Measurements from ENCODE around the gene CHN2. TPM values are rescaled to one million over a fixed set of nuclear protein-coding genes. Genes with fewer than 3 reads are reported as not detected.

CHN2 gene
- total RNA-seq, 1 experiment from 2014 or later = not detected

DNA sequence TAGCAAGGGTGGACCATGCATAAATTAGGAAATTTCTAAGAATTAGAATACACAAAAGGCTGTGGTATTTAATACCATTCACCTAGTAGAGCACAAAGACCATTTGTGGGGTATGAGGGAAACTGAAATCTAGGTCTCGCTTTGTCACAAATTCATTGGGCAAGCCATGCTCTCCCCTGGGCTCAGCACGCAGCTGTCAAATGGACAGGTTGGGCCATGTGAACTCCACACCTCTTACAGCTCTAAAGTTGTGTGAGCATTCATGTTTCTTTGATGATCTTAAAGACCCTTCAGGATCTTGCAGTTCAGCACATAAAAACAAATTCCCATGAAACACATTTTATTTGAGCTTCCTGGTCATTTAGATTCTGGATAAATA, 121.3 kb downstream of the CHN2 start:
- intact Hi-C loops (cut with micrococcal nuclease; ENCODE audit: unreplicated experiment) = no loop called here
- BruUV-seq (replicated peaks) = no TSS peak
- Histone ChIP-seq H3K9me3 (ENCODE audit: insufficient read depth, low read depth) (no peaks in the 10 kb centered on the region), H3K27me3 (ENCODE audit: insufficient read depth, low read depth) (0 out of 2 replicates have a peak, but pooled peaks cover 14% of the 10 kb centered on the region), H3K4me3 (no peak overlapping the region), H3K79me2 (ENCODE audit: low read depth) (no peaks in the 10 kb centered on the region), H3K27ac (no peak overlapping the region), H4K20me1 (ENCODE audit: insufficient read depth) (no peaks in the 10 kb centered on the region), H3F3A (ENCODE audit: insufficient read depth, low read depth) (no peaks in the 10 kb centered on the region), H2AFZ (no peak overlapping the region), H3K36me3 (ENCODE audit: low read depth) (no peaks in the 10 kb centered on the region), H3K4me2 (no peak overlapping the region), H3K9me2 (ENCODE audit: insufficient read depth) (no peaks in the 10 kb centered on the region), H3K4me1 (replicated peaks; ENCODE audit: insufficient read depth) (no peaks in the 10 kb centered on the region)
- no peak for DNase-seq
- ChIA-PET CTCF (no interaction called here), POLR2A (ENCODE audit: unreplicated experiment) (no interaction called here)
- no peak for TF ChIP-seq EZH2 (IDR thresholded peaks at IDR 0.05; ENCODE audit: low read depth)

DNA sequence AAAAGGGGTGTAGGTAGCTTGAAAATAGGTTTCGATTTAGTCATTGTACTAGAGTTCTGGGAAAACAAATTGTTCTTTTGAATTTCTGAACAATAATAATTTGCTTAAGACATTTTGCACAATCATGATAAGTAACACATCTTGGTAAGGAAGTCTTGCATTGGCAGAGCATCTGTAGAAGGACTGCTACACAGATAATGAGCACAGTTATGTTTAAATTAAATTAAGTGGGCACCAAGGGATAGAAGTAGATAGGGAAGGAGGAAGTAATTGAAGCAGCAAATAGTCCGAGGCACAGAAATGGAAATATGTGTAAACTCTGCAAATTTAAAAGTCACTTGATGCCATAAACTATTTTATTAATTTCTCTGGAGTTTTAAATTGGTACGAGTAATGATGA, 122.4 kb downstream of the CHN2 start:
- POLR2A ChIA-PET (ENCODE audit: unreplicated experiment) = no interaction called here
- no peaks in the 10 kb centered on the region for H3F3A ChIP-seq (ENCODE audit: insufficient read depth, low read depth)
- H3K27me3 ChIP-seq (ENCODE audit: insufficient read depth, low read depth) = 0 out of 2 replicates have a peak, but pooled peaks cover 15% of the 10 kb centered on the region
- no peaks in the 10 kb centered on the region for H3K9me2 ChIP-seq (ENCODE audit: insufficient read depth)
- TF ChIP-seq EZH2 (IDR thresholded peaks at IDR 0.05; ENCODE audit: low read depth) (no peak), CTCF (conservative IDR thresholded peaks at IDR 0.05) (no peak)
- H4K20me1 ChIP-seq (ENCODE audit: insufficient read depth) = no peaks in the 10 kb centered on the region
- H3K36me3 ChIP-seq (ENCODE audit: low read depth) = no peaks in the 10 kb centered on the region
- no peak overlapping the region for H3K4me2 ChIP-seq
- H3K4me1 ChIP-seq (replicated peaks; ENCODE audit: insufficient read depth) = no peaks in the 10 kb centered on the region
- H3K27ac ChIP-seq = no peak overlapping the region
- no peaks in the 10 kb centered on the region for H3K79me2 ChIP-seq (ENCODE audit: low read depth)
- intact Hi-C loops (cut with micrococcal nuclease; ENCODE audit: unreplicated experiment) = no loop called here
- no peak for DNase-seq
- no peak overlapping the region for H2AFZ ChIP-seq
- H3K4me3 ChIP-seq = no peak overlapping the region
- BruUV-seq (replicated peaks) = no TSS peak
- CTCF ChIA-PET = no interaction called here
- no peaks in the 10 kb centered on the region for H3K9me3 ChIP-seq (ENCODE audit: insufficient read depth, low read depth)

GRCh38 chr7:29318853-29319718, 124.5 kb downstream of the CHN2 start:
- Histone ChIP-seq H3K79me2 (ENCODE audit: low read depth) (no peaks in the 10 kb centered on the region), H2AFZ (no peak overlapping the region), H3K9me3 (ENCODE audit: insufficient read depth, low read depth) (no peaks in the 10 kb centered on the region), H4K20me1 (ENCODE audit: insufficient read depth) (no peaks in the 10 kb centered on the region), H3K4me1 (replicated peaks; ENCODE audit: insufficient read depth) (no peaks in the 10 kb centered on the region), H3K27ac (no peak overlapping the region), H3K9me2 (ENCODE audit: insufficient read depth) (no peaks in the 10 kb centered on the region), H3K4me2 (no peak overlapping the region), H3K27me3 (ENCODE audit: insufficient read depth, low read depth) (peaks cover 20% of the 10 kb centered on the region; the same call in 1 of the 2 replicates), H3K4me3 (no peak overlapping the region), H3F3A (ENCODE audit: insufficient read depth, low read depth) (no peaks in the 10 kb centered on the region), H3K36me3 (ENCODE audit: low read depth) (no peaks in the 10 kb centered on the region)
- CTCF ChIA-PET = no interaction called here
- intact Hi-C loops (cut with micrococcal nuclease; ENCODE audit: unreplicated experiment) = no loop called here
- TF ChIP-seq CTCF (conservative IDR thresholded peaks at IDR 0.05) (no peak), EZH2 (IDR thresholded peaks at IDR 0.05; ENCODE audit: low read depth) (no peak)
- no TSS peak for BruUV-seq (replicated peaks)
- POLR2A ChIA-PET (ENCODE audit: unreplicated experiment) = interaction anchor here (0.7 kb wide), 1 partner anchor 13 kb away, joined by 6 read pairs; no protein-coding TSS in a partner anchor
- DNase-seq = no peak

All from PC-9 (cell line).